NOMO-1 (cell line): ENCODE measurements around the gene DOCK6.
"Not testable (repeated sequence)": the region's sequence is repeated elsewhere in the genome, so short reads cannot be mapped to it uniquely, and the experiment has no call there.

ENCODE experiments used
- DNase-seq, 2 experiments: peaks; one replicate each; lab custom pipeline; 2025; ENCODE audit not compliant: unreplicated experiment in 2 of 2; lab: John Stamatoyannopoulos, UW

The DOCK6 gene

DNA sequence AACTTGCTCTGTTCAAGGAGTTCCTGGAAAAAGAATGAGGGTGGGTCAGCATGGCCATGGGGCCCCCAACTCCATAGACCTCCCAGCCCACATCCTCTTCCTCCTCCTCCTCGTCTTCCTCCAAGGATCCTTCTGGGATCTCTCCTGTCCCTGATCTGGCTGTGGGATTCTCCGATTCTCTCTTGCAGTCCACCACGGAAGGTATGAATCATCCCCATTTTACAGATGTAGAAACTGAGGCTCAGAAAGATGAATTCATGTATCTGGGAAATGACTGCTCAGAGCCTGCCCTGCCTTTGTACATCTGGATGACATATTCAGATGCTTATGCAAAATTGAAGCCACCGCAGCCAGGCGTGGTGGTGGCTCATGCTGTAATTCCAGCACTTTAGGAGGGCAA, 62.8 kb downstream of the DOCK6 start:
- DNase-seq = no peak

DNA sequence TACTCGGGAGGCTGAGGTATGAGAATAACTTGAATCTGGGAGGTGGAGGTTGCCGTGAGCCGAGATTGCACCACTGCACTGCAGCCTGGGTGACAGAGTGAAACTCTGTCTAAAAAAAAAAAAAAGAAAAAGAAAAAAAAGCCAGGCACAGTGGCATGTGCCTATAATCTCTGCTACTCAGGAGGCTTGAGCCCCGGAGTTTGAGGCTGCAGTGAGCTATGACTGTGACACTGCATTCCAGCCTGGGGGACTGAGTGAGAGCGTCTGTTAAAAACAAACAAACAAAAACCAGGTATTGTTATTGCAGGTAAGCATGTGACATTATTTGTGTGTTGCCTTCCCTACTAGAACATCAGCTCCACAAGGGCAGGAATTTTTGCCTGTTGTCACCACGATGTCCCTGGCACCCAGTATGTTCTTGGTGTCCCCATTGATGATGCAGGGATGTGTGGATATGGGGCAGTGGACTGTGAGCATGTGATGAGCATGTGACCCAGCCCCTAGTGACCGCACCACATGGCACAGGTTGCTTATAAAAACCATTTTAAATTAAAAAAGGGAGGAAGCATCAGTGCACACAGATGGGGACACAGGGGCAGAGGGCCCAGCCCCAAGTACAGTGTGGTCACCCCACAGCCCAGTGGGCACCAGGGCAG, 63.4 kb downstream of the DOCK6 start:
- no peak for DNase-seq

DNA sequence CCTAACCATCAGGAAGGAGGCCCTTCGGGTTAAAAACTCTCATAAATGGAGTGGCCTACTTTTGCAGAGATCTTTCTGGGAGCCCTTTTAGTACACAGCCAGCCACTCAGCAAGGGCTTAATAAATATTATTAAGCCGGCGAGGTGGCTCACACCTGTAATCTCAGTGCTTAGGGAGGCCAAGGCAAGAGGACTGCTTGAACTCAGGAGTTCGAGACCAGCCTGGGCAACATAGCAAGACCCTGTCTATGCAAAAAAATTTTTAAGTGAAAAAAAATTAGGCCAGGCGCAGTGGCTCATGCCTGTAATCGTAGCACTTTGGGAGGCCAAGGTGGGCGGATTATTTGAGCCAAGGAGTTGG, 64.2 kb downstream of the DOCK6 start:
- no peak for DNase-seq

DNA sequence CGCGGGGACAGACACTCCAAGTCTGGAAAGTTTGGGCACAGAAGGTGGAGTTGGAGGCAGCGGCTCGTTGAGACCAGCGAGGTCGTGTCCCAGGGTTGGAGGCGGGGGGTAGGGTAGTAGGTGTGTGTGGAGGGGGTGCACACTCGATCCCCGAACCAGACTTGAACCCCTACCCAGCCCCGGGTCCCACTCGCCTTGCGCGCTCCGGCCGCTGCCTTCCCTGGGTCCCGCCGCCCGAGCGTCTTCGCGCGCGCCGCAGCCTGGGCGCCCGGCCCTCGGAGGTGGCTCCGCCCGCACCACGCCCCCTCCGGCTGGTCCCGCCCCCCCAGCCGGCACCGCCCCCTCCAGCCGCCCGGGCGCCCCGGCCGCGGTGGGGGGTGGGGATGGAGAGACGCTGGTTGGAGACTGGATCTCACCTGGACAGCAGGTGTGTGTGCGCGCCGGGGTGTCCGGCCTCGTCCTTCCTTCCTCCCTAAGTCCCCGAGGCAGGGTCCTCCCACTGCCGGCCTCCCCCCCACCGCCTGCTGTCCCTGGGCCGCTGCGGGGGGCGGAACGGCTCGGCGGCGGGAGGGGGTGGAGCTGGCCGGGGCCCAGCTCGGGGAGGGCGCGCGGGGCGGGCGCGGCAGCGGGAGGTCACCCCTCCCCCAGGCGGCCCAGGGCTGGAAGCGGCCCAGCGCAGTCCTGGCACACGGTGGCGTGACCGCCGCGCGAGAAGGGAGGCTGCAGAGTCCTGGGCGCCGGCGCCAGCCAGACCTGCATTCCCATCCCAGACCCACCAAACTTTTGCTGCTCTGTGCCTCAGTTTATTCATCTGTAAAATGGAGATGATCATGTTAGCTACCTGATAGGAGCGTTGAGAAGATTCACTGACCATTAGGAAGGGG, 64.8 kb downstream of the DOCK6 start, which contains the start of gene KANK2:
Gene KANK2, minus strand, starts transcription at position 255 of the 884 bp plus-strand sequence. CDS start 3,034 bp downstream, outside the sequence.
- DNase-seq = peak; percentile 63 to 87

DNA sequence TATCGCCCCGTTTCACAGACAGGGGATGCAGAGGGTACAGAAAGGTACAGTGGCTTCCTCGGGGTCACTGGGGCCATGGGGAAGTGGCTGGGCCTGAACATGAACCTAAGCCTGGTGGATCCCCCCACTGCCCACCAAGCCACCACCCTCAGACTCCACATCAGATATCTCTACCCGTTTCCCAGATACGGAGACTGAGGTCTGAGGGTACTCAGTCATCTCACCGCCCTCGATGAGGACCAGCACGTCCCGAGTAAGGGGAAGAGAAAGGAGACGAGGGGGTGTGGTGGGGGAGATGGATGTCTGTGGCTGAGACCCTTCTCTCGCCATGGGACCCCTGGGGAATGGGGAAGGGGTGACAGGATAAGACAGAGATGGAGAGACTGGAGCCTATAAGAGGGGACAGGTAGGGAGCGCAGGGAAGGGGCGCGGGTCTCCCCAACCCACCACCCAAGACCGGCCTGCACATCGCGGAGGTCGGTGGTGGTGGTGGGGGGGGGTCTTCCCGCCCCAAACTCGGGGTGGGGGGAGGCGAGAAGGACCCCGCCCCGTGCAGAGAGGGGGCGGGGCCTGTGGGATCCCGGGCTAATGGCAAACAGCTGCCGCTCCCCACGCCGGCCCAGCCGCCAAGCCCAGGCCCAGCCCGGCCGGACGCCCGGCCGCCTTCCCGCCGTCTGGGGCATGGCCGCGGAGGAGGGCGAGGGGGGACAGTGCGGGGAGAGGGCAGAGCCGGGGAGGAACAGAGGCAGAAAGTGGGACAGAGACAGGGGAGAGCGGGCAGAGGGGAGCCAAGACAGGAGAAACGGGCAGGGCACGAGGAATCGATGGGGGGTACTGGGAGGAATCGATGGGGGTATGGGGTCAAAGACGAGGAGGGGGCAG, 65.7 kb downstream of the DOCK6 start:
- no peak for DNase-seq

DNA sequence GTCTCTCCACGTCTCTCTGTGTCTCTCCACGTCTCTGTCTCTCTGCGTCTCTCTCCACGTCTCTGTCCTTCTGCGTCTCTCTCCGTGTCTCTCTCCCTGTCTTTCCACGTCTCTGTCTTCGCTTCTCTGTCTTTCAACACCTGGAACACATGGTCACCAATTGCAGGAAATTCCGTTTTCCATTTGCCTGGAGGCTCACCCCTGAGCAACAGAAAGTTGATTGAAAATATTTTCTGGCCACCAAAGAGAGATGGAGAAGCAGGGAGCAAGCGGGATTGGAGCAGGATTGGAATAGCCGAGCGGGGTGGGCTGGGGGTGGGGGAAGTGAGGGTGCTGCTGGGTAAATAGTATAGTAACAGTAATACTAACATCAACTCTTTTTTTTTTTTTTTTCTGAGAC, 66.6 kb downstream of the DOCK6 start:
- DNase-seq = no peak

DNA sequence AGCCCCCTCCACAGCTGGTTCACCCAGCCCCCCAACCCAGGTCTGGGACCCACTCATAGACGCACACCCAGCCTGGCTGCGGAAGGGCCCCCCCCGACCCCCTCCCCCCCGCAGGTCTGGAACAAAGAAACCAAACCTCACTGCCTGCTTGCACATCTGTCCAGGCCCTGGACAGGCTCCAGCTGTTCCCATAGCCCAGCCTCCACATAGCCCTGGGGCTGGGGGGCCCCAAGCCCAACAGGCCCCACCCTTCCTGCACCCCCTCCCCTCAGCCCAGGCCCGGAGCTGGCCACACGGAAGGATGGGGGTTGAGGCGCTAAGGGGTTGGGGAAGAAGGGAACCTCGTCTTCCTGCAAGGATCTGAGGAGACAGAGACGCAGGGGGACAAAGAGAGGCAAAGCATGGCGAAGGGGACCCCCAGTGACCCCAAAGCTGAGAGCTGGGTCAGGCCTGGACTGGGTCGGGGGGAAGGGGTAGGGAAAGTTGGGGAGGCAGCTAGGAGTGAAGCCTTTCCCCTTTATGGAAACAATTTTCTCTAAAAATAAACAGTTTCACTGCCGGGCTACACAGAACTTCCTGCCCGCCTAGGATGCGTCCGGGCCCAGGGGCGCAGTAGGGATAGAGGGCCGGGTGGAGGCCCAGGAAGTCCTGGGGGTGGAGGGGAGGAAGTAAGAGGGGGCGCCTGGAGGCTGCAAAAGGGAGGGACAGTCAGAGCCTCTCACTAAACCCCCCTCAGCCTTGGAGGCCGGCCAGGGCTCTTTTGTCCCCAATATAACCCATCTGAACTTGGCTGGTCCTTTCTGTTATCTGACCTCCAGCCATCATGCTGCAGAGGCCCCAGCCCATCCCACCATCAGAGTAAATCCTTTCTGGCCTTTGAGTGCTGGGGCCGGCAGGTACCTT, 67.4 kb downstream of the DOCK6 start:
- DNase-seq = no peak

DNA sequence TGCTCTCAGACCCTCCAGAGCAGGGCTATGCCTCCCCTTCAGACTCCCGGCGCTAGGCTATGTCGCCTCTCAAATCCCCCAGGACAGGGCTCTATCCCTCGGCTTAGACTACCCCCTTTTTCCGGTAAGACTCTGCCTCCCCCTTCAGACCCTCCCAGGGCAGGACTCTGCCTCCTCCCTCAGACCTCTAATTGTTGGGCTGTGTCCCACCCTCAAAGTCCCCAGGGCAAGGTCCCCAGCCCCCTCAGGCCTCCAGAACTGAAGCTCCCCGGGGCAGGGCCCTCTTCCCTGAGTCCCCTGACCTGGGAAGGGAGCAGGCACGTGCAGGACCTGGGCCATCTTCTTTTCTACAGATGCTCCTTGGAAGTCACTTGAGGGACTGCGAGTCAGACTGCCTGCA, 68.2 kb downstream of the DOCK6 start:
- DNase-seq = no peak

DNA sequence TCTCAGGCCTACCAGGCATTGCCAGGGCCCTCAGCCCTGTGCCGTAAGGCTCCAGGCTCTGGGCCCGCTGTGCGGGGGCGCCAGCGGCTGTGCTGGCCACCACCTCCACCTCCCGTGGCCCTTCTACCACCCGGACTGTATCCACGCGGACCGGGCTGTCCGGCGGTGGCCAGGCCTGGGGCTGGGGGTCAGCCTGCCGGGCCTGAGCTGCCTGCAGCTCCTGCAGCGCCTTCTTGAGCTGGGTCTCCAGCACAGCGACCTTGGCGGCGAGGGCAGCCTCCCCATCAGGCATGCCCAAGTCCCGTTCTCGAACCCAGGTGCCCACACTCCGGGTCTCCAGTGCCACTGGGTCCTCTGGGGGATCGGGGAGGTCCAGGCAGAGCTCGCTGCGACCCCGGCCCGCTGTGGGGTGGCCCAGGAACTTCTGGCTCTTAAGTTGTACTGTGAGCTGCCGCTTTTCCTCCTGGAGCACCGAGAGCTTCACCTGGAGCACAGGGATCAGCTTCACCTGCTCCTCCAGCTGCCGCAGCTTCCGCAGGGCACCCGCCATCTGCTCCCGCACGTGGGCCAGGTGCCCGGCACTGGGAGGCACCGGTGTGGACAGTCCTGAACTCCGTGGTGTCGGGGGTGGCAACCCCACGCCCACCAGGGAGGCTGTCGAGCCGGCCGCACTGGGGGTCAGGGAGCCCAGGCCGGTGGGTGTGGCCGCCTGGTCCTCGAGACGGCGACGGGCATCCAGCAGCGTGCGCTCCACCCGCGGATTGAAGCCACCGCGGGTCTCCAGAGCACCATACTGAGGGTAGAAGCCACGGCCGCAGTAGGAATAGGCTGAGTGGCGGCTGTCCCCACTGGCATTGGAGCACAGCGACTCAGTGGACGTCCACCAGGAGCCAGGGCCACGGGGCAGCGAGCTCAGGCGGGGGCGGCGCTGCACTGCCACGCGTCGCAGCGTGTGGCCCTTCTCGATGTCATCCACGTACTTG, 69.1 kb downstream of the DOCK6 start:
- no peak for DNase-seq

DNA sequence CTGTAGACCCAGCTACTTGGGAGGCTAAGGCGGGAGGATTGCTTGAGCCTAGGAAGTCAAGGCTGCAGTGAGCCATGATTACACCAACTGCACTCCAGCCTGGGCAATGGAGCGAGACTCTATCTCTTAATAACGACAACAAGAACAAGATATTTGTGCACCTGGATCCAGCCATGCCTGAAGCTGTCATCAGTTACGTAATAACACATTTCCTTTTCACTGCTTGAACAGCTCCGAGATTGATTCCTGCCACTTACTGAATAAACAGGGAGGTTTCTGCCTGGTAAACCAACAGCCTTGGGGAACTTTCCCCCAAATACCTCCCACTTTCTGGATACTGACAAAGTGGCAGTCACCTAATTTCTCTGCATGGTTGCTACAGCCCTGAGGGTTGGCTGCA, 70.4 kb downstream of the DOCK6 start:
- no peak for DNase-seq

DNA sequence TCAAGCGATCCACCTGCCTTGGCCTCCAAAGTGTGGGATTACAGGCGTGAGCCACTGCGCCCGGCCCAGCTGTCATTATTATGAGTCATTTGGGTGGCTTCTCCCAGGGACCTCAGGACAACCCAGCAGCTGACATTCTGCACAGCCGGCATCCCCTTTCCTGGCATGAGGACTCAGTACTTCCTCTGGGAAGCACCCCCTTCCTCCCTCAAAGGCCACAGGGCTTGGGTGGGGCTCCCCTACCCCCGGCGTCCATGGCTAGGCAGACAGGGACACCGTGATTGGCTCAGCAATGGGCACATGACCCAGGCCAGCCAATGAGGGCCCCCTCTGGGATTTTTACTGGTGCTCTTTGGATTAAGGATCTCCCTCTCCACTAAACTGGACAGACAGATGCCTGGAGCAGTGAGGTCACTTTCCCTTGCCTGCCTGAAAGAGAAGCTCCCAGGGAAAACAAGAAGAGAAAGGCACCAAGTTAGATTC, 71.0 kb downstream of the DOCK6 start:
- DNase-seq = no peak

DNA sequence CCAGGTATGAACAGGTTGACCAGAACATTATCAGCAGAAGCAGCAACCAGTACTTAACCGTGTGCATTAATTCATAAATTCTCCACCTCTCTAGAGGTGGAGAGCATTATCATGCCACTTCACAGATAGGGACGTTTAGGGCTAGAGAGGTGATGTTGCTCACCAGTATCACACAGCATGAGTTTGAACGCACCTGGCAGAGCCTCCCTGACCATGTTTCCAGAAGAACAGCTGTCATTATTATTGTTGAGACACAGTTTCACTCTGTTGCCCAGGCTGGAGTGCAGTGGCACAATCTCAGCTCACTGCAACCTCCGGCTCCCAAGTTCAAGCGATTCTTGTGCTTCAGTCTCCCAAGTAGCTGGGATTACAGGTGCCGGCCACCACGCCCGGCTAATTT, 71.8 kb downstream of the DOCK6 start:
- DNase-seq = no peak

DNA sequence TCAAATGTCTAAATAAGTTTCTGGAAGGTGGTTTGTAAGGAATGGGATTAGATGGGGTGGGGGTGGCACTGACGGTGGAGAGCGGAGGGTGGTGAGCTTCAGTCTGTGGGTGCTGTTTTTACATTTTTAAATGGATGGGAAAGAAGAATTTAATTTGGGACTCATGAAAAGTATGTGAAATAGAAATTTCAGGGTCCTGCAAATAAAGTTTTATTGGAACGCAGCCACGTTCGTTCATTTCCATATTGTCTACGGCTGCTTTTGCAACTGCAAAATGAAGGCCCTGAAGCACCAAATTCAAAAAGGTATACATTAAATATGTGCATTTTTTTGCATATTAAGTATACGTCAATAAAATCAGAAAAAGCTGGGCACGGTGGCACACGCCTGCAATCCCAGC, 74.9 kb downstream of the DOCK6 start:
- DNase-seq = no peak

DNA sequence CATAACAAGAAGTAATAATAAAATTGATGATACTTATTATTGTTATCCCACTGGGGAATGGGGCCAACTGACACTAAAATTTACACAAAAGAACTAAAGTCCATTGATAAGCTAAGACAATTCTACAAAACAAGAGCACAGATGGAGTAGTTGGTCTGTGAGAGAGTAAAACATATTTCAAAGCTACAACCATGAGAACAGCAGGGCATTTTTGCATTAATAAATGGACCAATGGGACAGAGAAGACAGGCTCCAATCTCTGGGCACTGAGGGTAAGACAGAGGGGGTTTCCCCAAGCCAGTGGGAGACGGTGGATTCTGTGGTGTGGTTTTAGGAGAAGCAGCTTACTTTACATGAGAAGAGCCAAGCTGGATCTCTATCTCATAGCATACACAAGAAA, 79.3 kb downstream of the DOCK6 start:
- no peak for DNase-seq

DNA sequence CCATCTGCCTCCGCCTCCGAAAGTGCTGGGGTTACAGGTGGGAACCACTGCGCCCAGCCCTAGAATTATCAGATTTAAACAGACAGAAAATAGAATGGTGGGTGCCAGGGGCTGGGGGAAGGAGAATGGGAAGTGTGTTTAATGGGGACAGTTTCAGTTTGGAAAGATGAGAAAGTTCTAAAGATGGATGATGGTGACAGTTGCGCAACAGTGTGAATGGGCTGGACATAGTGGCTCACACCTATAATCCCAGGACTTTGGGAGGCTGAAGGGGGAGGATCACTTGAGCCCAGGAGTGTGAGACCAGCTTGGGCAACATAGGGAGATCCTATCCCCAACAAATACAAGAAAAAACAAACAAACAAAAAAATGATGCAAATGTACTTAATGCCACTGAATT, 80.8 kb downstream of the DOCK6 start:
- DNase-seq = no peak

DNA sequence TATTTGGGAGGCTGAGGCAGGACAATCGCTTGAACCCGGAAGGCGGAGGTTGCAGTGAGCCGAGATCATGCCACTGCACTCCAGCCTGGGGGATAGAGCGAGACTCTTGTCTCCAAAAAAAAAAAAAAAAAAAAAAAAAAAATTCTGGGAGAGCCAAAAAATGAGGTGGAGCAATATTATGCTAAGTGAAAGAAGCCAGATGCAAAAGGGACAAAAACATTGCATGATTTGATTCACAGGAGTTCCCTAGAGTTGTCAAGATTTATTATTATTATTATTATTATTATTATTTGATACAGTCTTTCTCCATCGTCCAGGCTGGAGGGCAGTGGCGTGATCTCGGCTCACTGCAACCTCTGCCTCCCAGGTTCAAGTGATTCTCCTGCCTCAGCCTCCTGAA, 81.3 kb downstream of the DOCK6 start:
- not testable (repeated sequence) for DNase-seq

DNA sequence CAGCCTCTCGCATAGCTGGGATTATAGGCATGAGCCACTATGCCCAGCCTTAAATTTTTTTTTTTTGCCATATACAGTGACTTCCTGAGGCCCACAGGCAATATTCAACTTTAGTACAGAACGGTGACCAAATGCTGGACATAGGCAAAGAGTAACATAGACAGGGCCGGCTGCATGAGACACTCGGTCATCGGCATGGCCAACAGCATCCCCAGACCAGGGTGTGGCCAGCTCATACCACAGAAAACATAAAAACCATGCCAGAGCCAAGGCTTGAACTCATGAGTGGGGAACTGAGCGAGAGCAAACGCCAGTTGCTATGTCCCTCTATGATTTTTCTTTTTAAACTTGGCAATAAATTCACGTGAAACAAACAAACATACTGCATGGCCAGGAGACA, 82.0 kb downstream of the DOCK6 start:
- no peak for DNase-seq

DNA sequence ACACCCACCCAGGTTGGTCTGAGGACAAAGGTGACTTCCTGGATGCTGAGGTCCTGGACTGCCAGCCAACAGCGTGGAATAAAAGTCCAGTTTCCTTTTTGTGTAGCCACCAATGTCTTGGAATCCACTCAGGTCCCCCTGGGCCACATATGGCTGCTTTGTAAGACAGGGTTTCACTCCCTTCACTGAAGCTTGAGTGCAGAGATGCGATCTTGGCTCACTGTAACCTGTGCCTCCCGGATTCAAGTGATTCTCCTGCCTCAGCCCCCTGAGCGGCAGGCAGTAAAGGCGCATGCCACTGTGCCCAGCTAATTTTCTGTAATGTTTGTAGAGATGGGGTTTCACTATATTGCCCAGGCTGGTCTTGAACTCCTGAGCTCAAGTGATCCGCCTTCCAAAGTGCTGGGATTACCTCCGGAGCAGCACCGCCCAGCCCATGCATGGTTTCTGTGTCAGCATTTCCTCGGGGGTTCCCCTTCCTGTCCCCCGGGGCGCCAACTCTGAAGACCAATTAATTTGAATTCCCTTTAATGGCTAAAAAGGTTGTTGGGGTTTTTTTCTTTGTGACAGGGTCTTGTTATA, 82.5 kb downstream of the DOCK6 start:
- no peak for DNase-seq

DNA sequence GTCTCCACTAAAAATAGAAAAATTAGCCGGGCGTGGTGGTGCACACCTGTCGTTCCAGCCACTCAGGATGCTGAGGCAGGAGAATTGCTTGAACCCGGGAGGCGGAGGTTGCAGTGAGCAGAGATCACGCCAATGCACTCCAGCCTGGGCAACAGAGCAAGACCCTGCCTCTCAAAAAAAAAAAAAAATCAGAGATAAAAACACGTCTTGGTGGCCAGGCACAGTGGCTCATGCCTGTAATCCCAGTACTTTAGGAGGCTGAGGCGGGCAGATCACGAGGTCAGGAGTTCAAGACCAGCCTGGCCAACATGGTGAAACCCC, 83.2 kb downstream of the DOCK6 start:
- DNase-seq = not testable (repeated sequence)
